GM21360 (cell line): ENCODE data around the gene RARRES2.

Experiments
- ATAC-seq: cut with Tn5 transposase; IDR thresholded peaks from one replicate; pipeline ENCODE4 v1.9.1; 2021; ENCODE audit warnings: mild to moderate bottlenecking, moderate library complexity; ENCODE audit not compliant: unreplicated experiment

RARRES2 gene

DNA sequence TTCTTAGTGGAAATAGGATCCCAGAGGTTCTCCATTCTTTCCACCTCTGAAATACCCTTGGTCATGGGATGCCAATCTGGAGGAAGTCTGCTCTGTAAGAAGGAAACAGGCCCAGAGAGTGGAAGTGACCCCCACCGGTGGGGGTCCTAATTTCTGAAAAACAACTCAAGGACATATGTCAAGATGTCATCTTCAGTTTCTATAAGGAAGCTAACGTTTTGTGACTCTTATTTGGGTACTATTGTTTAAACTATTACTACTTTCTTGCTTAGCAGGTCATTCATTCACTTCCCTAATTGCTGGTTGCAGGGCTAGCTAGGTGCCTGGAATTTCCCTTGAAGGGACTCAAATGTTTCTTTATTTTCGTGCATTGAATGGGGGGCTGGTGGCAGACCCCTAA is 35.8 kb upstream of the RARRES2 start:
- ATAC-seq: no peak

DNA sequence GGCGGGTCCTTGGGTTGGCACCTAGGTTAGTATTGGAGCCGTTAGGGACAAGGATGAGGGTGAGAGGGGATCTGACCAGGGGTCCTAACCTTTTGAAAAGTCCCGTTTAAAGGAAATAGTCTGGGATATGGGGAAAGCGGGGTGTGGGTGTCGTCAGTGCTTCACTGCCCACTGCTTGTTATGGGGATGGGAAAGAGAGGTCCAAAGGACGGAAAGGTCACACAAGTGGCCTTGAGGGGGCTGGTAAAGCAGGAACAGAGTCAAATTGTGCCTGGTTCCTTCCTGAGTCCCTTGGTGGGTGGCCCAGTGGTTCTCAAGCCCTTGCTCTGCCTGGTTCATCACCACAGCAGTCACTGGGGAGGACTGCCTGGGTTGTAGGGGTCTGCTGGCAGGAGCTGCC is 35.1 kb upstream of the RARRES2 start:
- no peak for ATAC-seq

DNA sequence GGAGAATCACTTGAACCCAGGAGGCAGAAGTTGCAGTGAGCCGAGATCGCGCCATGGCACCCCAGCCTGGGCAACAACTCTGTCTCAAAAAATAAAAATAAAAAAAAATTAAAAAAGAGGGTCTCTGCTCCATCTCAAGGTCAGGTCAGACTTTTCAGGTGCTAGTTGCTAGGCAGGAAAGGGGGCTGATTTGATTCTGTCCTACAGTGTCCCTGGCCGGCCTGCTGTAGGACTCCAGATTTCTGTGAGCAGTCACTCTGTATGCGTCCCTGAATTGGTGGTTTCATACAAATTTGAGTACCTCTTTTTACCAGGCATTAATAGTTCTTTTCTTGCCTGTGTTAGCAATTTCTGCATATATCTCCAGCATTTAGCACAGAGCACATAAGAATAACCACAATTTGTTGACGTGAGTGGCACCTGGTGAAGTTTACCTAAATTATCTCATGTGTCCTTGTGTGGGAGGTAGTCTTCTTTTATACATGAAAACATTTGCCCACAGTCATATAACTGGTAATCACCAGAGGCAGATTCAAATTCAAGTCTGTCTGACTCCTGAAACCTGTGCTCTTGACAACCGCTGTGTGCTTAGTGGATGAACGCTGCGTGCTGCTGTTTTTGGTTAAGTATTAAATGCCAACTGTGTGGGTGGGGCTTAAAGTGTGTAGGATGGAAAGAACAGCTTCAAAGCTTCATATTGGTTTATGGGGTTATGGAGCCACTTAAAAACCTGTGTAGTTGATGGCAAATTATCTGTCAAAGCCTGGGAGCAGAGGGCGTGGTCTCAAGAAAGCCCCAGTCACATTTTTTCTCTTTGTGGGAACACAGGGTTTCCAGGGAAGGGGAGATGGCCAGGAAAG is 34.5 kb upstream of the RARRES2 start:
- no peak for ATAC-seq

DNA sequence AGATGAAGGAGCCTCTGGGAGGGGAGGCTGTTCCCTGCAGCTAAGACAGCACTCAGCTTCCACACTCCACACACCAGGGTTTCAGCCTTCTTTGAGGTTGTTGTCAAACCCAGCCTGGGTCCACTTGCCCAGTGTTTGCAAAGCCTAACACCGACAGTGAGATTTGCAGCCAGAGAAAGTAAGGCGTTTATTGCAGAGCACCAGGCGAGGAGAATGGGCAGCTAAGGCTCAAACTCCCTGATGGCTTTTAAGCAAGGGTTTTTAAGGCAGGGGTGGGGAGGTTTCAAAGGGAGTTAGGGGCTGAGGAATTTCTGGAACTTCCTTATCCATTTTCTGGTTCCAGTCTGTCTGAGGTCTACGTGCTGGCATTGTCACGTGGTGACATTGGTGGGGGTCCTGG is 33.0 kb upstream of the RARRES2 start:
- no peak for ATAC-seq

DNA sequence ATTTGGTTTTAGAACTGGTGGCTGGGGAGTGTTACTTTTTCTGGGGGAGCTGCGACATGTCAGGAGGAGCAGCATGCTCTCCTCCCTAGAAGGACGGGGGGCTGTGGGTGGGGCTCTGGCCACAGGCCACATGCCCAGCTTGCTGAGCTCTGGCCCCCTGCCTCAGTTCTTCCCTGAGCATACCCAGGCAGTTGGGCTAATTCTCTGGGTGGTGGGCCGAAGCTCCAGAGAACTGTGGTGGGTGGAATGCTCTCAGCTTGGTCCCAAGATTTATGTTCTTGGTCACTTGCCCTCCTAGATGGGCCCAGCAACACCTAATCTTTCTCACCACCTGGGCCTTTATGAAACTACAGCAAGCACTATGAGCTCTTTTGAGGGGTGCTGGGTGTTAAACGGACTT is 32.6 kb upstream of the RARRES2 start:
- ATAC-seq: no peak

DNA sequence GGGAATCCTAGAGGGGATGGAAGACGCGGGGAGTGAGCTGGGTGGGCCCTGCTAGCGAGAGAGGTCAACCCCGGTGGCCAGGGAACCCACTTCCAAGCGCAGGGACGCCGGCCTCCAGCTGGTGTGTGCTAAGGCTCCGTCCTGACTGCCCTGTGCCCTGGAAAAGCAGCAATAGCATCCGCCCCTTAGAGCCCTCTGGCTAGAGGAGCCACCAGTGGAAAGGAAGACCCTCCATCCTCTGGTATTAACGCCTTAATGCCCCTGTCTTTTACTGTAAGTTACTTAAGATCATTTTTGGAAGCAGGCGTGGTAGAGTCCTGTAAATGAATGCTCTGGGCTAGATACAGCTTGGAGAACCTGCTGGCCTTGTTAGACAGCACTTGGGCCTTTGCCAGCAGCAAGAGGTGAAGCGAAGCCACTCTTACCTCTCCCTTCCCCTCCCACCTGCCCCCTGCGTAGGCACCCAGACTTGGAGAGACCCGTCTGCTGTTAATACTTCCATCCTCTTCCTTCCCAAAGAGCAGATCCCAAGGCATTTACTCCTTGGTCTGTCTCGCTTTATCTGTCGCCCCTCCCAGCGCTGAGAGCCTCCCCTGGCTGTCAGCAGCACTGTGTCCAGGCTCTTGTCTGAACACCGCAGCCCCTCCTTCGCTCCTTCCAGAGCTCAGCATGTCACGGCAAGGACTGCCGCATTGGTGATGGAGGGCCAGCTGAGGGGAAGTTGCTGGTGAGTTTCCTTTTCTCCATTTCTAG is 31.8 kb upstream of the RARRES2 start:
- no peak for ATAC-seq

DNA sequence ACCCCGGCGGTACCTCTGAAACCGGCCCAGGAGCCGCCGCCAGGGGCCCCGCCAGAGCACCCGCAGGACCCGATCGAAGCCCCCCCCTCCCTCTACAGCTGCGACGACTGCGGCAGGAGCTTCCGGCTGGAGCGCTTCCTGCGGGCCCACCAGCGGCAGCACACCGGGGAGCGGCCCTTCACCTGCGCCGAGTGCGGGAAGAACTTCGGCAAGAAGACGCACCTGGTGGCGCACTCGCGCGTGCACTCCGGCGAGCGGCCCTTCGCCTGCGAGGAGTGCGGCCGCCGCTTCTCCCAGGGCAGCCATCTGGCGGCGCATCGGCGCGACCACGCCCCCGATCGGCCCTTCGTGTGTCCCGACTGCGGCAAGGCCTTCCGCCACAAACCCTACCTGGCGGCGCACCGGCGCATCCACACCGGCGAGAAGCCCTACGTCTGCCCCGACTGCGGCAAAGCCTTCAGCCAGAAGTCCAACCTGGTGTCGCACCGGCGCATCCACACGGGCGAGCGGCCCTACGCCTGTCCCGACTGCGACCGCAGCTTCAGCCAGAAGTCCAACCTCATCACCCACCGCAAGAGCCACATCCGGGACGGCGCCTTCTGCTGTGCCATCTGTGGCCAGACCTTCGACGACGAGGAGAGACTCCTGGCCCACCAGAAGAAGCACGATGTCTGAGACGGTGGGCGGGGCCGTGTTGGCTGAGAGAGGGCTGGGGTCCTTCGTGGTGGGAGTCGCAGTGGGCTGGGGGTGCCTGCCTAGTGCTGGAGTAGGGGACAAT is 31.0 kb upstream of the RARRES2 start:
- ATAC-seq: no peak

DNA sequence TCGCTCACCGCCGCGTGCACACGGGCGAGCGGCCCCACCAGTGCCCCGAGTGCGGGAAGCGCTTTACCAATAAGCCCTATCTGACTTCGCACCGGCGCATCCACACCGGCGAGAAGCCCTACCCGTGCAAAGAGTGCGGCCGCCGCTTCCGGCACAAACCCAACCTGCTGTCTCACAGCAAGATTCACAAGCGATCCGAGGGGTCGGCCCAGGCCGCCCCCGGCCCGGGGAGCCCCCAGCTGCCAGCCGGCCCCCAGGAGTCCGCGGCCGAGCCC is 30.5 kb upstream of the RARRES2 start:
- ATAC-seq: no peak

DNA sequence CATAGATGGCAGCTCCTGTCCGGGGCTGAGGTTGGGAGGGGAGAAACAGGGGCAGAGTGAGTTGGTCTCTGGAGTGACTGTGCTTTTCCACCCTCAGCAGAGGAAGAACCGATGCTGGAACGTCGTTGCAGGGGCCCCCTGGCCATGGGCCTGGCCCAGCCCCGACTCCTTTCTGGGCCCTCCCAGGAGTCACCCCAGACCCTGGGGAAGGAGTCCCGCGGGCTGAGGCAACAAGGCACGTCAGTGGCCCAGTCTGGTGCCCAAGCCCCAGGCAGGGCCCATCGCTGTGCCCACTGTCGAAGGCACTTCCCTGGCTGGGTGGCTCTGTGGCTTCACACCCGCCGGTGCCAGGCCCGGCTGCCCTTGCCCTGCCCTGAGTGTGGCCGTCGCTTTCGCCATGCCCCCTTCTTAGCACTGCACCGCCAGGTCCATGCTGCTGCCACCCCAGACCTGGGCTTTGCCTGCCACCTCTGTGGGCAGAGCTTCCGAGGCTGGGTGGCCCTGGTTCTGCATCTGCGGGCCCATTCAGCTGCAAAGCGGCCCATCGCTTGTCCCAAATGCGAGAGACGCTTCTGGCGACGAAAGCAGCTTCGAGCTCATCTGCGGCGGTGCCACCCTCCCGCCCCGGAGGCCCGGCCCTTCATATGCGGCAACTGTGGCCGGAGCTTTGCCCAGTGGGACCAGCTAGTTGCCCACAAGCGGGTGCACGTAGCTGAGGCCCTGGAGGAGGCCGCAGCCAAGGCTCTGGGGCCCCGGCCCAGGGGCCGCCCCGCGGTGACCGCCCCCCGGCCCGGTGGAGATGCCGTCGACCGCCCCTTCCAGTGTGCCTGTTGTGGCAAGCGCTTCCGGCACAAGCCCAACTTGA is 29.9 kb upstream of the RARRES2 start:
- no peak for ATAC-seq

DNA sequence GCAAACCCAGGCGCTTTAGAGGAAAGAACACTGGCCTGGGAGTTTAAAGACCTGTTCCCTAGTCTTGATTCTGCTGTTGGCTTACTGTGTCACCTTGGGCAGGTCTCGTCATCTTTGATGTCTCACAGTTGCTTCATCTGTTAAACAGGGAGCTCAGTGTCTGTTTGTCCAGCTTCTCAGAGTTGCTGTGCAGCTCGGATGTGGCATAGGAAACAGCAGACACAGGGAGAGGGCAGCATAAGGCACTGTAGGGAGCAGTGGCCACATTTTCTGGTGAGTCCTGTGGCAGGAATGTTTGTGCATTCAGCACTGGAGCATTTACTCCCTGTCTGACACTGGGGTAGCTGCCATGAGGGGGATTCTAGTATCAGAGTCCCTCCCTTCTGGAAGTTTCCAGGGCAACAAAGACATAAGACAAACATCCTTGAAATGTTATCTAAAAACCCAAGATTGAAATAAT is 29.2 kb upstream of the RARRES2 start:
- ATAC-seq: no peak

DNA sequence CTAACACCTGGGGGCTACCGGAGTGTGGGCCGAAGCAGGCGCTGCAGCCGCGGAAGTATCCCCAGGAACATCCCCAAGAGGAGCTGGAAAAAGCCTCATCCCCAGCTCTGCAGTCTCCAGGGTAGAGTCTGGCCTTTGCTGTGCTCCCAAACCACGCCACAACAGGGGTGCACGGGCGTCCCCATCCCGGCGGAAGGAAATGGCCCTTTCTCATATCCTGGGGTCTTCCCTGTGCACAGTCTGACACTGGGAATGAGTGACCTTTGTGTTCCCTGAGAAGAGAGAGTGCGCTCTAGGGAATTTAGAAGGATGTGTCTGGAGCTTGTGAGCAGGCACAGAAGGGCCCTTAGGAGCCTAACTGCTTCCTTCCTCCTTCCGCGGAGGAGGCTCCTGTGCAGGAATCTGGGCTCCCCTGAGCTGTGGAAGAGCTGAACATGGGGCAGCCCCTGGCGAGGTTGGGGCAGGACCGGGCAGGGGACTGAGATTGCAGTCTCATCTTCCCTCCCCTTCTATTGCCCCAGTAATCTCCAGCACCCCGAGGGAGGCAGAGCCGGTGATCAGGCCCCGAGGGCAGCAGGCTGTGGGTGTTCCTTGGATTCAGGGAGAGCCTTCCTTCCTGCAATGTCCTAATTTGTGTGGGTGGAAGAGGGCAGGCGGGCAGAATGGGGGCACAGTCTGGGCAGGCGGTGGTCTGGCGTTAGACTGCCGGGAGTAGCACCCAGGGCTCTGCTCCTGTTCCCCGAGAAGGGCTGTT is 28.5 kb upstream of the RARRES2 start:
- no peak for ATAC-seq

DNA sequence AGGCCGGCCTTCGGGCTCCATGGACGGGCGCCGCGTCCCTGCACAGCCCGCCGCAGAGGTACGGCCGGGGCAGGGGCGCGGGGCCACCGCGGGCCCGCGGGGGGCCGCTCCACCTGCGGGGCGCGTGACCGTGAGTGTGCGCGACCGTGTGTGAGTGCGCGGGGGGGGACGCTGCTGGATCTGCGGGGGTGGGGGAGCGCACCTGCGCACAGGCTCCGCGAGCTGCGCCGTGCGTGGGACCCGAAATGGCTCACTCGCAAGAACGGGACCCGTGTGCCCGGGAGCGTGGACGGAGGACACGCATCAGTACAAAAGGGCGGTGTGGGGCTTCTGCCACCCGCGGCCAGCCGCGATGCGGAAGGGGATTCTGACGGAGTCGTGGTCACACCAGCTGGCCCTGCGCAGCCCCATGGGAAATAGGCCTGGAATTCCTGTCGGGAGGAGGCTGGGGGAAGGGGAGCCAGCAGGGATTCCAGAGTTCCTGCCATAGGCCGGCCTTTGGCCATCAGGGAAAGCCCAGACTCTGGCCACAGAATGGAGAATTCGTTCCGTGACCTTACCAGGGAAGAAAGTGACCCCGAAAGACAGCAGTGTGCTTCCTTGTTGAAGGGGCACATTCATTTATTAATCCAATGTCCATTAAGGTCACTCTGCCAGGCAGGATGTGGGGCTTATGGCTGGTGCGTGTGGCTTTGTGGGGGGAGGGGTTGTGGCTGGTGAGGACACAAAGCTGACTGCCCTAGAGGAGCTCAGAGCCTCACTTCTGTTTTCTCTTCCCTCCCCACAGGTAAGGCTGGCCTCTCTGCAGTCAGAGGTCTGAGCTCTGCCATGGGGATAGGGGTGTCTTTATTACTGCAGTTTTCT is 27.7 kb upstream of the RARRES2 start:
- peak; percentile 5 for ATAC-seq

DNA sequence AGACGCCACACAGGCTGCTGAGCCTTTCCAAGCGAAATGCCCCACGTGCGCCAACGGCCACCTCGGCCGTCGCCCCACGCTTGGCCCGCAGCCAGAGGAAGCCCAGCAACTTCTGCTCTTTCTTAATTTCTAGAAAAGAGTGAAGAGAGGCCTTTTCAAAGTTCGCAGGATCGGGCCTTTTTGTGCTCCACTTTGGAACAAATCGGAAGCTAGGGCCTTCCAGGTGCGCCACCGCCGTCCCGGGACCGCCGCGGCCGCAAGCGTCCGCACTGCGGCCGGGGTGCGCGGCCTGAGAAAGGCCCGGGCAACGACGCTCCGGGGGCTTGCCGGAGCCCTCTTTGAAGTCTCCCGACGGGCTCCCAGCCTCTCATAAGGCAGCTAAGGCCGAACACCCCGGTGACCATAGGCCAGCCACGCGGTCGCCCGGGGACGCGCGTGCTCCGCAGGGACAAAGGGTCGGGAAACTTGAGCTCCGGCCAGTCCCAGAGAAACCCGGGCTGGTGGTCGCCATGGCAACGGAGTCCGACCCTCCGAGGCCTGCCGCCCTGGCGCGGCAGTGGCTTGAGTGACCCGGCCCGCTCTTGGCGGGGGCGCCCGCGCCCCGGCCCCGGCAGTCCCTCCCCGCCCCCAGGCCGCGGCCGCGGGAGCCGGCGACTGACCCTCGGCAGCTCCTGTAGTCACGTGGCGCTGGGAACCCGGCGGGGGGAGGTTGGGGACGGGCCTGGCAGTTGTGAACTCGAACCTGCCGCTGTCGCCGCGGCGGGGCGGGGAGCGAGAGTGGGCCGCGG is 26.9 kb upstream of the RARRES2 start, which contains the start of gene REPIN1:
Gene REPIN1, plus strand, starts transcription at position 727 of the 788 bp plus-strand sequence. CDS start 890 bp downstream, outside the sequence.
- ATAC-seq: peak; percentile 43

DNA sequence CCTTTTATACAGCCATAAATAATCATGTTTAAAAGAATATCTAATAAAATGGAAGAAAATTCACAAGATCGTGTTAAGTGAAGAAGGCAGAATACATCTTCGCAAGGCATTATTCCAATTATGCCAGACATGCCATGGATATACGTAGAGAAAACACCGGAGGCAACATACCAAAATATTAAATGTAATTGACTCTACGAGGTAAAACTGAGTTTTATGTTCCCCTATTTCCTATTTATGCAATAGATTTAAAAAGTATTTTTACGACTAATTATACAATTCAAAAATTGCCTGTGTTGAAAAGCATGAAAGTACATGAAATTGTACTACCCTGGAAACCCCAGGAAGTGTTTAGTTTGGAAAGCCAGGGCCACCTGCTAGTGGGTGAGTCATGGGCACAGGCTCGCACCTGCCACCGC is 26.3 kb upstream of the RARRES2 start:
- ATAC-seq: peak; percentile 26

DNA sequence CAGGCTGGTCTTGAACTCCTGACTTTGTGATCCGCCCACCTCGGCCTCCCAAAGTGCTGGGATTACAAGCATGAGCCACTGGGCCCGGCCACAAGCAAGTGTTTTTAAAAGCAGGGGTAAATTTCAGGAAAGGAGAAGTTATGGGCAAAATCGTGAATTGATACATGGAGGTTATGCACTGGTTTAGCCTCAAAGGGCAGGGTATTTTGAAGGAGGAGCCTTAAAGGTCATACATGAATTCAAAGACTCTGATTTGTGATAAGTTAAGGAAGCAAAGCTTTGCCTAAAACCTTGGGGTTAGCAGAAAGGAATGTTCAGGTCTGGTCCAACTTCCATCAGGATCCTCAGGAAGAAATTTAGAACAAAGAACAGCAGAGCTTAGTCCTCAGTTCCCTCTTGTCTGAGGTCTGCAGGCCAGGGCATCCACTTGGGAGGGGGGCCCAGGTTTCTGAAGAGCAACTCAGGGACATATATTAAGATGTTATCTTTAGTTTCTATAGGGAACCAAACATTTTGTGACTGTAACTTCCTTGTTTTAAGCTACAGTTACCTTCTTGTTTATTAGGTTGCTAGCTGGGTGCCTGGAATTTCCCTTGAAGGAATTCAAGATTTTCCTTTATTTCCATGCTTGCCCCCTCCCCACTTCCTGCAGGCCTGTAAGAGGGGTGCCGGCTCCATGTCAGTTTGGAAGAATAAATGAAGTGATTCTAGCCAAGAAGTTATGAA is 24.4 kb upstream of the RARRES2 start:
- no peak for ATAC-seq

DNA sequence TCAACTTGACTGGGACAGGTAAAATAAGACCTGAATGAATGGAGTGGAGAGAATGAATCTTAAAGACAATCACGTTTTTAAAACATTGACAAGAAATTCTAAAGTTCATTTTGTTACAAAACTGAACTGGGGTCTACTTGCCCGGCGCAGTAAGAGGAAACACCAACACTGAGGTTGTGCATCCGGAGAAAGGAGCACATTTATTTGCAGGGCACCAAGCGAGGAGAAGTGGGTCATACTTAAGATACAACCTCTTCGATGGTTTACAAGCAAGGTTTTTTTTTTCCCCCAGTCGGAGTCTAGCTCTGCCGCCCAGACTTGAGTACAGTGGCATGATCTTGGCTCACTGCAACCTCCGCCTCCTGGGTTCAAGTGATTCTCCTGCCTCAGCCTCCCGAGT is 23.8 kb upstream of the RARRES2 start:
- ATAC-seq: no peak

DNA sequence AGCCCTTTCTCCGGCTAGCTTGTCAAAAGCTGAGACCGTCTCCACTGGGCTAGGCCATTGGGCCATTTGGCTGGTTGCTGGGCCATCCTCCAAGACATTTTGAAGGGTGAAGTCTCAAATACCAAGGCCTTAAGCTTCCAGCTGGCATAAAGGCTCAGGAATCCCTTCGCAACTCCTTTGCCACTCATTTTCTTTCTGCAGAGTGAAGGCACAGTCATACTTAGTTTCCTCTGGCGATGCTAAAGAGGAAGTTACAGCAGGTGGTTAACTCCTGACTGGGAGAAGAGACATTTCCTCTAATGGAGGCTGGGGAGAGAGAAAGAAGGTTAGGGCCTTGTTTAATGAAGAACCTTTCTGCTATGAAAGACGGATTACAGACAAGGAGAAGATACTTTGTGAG is 22.4 kb upstream of the RARRES2 start:
- no peak for ATAC-seq
